ENCODE data around the gene TMTC2.

Gene TMTC2

DNA sequence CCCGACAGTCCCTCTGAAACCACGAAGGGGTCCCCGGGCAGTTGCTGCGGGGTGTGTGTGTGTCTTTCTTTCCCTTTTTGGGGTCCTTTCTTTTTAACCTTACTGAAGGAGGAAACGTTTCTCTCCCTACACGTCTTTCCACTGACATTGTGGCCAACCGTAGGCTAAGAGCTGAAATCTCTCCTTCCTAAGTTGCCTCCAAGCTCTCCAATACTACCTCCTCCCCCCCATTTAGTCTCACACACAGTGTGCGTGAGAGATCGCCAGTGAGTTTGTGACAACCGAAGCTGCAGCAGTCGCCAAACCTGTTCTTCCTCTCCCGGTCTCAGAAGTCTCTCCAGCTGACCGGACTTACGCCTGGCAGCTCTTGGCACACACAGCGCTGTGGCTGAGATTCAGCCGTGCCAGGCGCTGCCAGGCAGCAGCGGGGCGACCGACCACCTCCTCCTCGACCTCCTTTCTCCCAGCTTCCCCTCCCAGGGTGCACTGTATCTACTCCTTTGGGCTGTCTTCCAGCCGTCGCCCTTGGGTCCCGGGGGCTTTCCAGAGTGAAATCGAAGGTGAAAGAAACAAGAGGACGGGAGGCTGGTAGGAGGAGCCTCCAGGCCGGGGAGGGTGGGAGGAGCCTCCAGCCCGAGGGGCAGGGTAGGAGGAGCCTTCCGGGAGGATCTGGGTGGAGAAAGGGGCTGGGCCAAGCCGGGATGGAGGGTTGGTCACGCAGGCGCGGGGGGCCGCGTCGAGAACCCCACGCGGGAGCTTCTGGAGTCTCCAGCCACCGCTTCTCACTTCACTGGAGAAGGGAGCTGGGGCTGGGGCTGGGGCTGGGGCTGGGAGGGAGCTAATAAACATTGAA lies at the start of gene TMTC2:
TMTC2 (plus strand) TSS at position 739 of the 853 bp plus-strand sequence.
- peak within 1 kb of the TSS; percentile 89 to 93 for H3K9ac ChIP-seq (ENCODE audit: low read length in 2 of 2)
- no peaks in the 10 kb centered on the region for H3K9me3 ChIP-seq (ENCODE audit: control insufficient read depth in 2 of 2, low read length in 2 of 2)
- H3K36me3 ChIP-seq (ENCODE audit: control insufficient read depth in 2 of 2, insufficient read depth in 2 of 2, low read length in 2 of 2), result no peaks in the 10 kb centered on the region
- peak within 1 kb of the TSS; percentile 86 to 96 for H3K4me3 ChIP-seq (ENCODE audit: low read length in 2 of 2)
- peak within 1 kb of the TSS; percentile 92 for H3K27ac ChIP-seq (ENCODE audit: low read length)
- peaks cover 10% of the 10 kb centered on the region for H3K4me1 ChIP-seq (ENCODE audit: control insufficient read depth, insufficient read depth, low read length)
- no peaks in the 10 kb centered on the region for H3K27me3 ChIP-seq (ENCODE audit: control insufficient read depth in 1 of 2, insufficient read depth in 2 of 2, low read length in 2 of 2)

DNA sequence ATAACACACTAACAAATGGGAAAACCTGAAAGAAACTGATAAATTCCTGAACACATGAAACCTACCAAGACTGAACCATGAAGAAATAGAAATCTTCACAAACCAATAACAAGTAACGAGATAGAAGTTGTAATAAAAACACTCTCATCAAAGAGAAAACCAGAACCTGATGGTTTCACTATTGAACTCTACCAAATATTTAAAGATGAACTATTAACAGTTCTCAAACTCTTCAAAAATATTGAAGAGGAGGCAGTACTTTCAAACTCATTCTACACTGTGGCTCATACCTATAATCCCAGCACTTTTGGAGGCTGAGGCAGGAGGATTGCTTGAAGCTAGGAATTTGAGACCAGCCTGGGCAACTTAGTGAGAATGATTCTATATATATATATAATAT lies 48.4 kb upstream of the TMTC2 start:
- H3K27me3 ChIP-seq (ENCODE audit: control insufficient read depth in 1 of 2, insufficient read depth in 2 of 2, low read length in 2 of 2), result no peaks in the 10 kb centered on the region

DNA sequence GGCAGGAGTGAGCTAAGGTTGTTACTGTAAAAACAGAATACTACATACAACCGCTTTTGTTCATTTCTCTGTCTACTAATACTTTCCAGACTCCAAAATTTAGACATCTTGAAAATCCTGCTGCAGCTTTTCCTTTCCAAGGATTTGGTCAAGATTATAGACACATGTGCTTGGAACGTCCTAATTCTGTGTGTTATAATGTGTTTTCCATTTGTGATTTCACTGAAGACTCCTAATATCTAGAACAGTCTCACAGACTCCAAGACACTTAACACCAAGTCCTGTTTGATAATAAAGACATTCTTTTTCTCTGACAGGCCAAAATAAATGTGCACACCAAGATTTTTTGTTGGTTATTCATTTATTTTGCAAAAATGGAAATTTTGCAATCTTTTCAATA lies 41.8 kb upstream of the TMTC2 start:
- Histone ChIP-seq H3K9ac (ENCODE audit: low read length in 2 of 2) (no peak overlapping the region), H3K4me3 (ENCODE audit: low read length in 2 of 2) (no peak overlapping the region), H3K27me3 (ENCODE audit: control insufficient read depth in 1 of 2, insufficient read depth in 2 of 2, low read length in 2 of 2) (no peaks in the 10 kb centered on the region), H3K9me3 (ENCODE audit: control insufficient read depth in 2 of 2, low read length in 2 of 2) (no peaks in the 10 kb centered on the region), H3K4me1 (ENCODE audit: control insufficient read depth, insufficient read depth, low read length) (no peaks in the 10 kb centered on the region), H3K36me3 (ENCODE audit: control insufficient read depth in 2 of 2, insufficient read depth in 2 of 2, low read length in 2 of 2) (no peaks in the 10 kb centered on the region), H3K27ac (ENCODE audit: low read length) (no peak overlapping the region)

More for the DNA sequence above, 48.4 kb upstream of the TMTC2 start:
- no peaks in the 10 kb centered on the region for H3K9me3 ChIP-seq (ENCODE audit: control insufficient read depth in 2 of 2, low read length in 2 of 2)
- H3K4me3 ChIP-seq (ENCODE audit: low read length in 2 of 2), result no peak overlapping the region
- H3K4me1 ChIP-seq (ENCODE audit: control insufficient read depth, insufficient read depth, low read length), result no peaks in the 10 kb centered on the region
- no peak overlapping the region for H3K27ac ChIP-seq (ENCODE audit: low read length)
- no peaks in the 10 kb centered on the region for H3K36me3 ChIP-seq (ENCODE audit: control insufficient read depth in 2 of 2, insufficient read depth in 2 of 2, low read length in 2 of 2)
- no peak overlapping the region for H3K9ac ChIP-seq (ENCODE audit: low read length in 2 of 2)

DNA sequence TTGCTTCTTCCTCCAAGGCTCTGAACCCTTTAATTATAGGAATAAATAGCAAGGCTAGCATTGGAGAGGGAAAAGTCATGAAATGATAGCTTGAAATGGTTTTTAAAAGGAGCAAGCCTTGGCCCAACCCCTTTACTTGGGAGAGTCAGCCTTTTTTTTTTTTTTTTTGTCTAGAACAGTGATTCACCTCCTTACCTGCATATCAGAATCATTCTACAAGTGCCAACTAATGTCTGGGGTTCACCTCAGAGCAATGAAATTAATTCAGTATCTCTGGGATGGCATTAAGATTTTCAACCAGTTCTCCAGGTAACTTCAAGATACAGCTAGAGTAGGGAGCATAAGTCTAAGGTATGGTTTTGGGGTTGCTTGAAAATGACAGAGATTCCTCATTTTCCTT lies 41.3 kb upstream of the TMTC2 start:
- Histone ChIP-seq H3K9me3 (ENCODE audit: control insufficient read depth in 2 of 2, low read length in 2 of 2) (no peaks in the 10 kb centered on the region), H3K36me3 (ENCODE audit: control insufficient read depth in 2 of 2, insufficient read depth in 2 of 2, low read length in 2 of 2) (no peaks in the 10 kb centered on the region), H3K27ac (ENCODE audit: low read length) (no peak overlapping the region), H3K4me3 (ENCODE audit: low read length in 2 of 2) (no peak overlapping the region), H3K4me1 (ENCODE audit: control insufficient read depth, insufficient read depth, low read length) (no peaks in the 10 kb centered on the region), H3K27me3 (ENCODE audit: control insufficient read depth in 1 of 2, insufficient read depth in 2 of 2, low read length in 2 of 2) (no peaks in the 10 kb centered on the region), H3K9ac (ENCODE audit: low read length in 2 of 2) (no peak overlapping the region)

DNA sequence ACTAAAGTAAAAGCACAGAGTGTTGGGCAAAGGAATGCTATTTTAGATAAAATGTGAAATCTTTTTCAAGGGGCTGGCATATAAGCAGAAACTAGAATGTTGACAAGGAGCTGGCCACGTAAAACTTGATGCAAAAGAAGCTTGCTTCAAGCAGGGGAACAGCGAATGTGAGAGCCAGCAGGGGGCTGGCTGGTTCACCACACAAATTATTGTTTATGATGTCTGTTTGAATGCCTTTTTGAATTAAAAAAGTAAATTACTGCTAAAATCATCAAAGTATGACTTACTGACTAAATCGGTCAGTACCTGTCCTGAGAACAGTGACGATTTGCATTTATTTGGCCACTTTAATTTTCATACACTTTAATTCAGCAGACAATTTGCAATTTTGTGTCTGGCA lies 38.9 kb upstream of the TMTC2 start:
- Histone ChIP-seq H3K36me3 (ENCODE audit: control insufficient read depth in 2 of 2, insufficient read depth in 2 of 2, low read length in 2 of 2) (no peaks in the 10 kb centered on the region), H3K9me3 (ENCODE audit: control insufficient read depth in 2 of 2, low read length in 2 of 2) (no peaks in the 10 kb centered on the region), H3K27ac (ENCODE audit: low read length) (no peak overlapping the region), H3K4me1 (ENCODE audit: control insufficient read depth, insufficient read depth, low read length) (no peaks in the 10 kb centered on the region), H3K27me3 (ENCODE audit: control insufficient read depth in 1 of 2, insufficient read depth in 2 of 2, low read length in 2 of 2) (no peaks in the 10 kb centered on the region), H3K9ac (ENCODE audit: low read length in 2 of 2) (no peak overlapping the region), H3K4me3 (ENCODE audit: low read length in 2 of 2) (no peak overlapping the region)

- Histone ChIP-seq H3K9ac (ENCODE audit: low read length in 2 of 2) (no peak overlapping the region), H3K4me1 (ENCODE audit: control insufficient read depth, insufficient read depth, low read length) (no peaks in the 10 kb centered on the region), H3K4me3 (ENCODE audit: low read length in 2 of 2) (no peak overlapping the region)
Measured at GRCh38 chr12:82648259-82648909, 38.3 kb upstream of the TMTC2 start.

GRCh38 chr12:82650627-82651337 lies 35.9 kb upstream of the TMTC2 start:
- Histone ChIP-seq H3K4me3 (ENCODE audit: low read length in 2 of 2) (no peak overlapping the region), H3K27ac (ENCODE audit: low read length) (no peak overlapping the region), H3K36me3 (ENCODE audit: control insufficient read depth in 2 of 2, insufficient read depth in 2 of 2, low read length in 2 of 2) (no peaks in the 10 kb centered on the region), H3K27me3 (ENCODE audit: control insufficient read depth in 1 of 2, insufficient read depth in 2 of 2, low read length in 2 of 2) (no peaks in the 10 kb centered on the region), H3K9me3 (ENCODE audit: control insufficient read depth in 2 of 2, low read length in 2 of 2) (no peaks in the 10 kb centered on the region), H3K4me1 (ENCODE audit: control insufficient read depth, insufficient read depth, low read length) (no peaks in the 10 kb centered on the region), H3K9ac (ENCODE audit: low read length in 2 of 2) (no peak overlapping the region)

More at GRCh38 chr12:82648259-82648909, 38.3 kb upstream of the TMTC2 start:
- no peaks in the 10 kb centered on the region for H3K36me3 ChIP-seq (ENCODE audit: control insufficient read depth in 2 of 2, insufficient read depth in 2 of 2, low read length in 2 of 2)
- H3K9me3 ChIP-seq (ENCODE audit: control insufficient read depth in 2 of 2, low read length in 2 of 2), result no peaks in the 10 kb centered on the region
- no peak overlapping the region for H3K27ac ChIP-seq (ENCODE audit: low read length)
- no peaks in the 10 kb centered on the region for H3K27me3 ChIP-seq (ENCODE audit: control insufficient read depth in 1 of 2, insufficient read depth in 2 of 2, low read length in 2 of 2)

DNA sequence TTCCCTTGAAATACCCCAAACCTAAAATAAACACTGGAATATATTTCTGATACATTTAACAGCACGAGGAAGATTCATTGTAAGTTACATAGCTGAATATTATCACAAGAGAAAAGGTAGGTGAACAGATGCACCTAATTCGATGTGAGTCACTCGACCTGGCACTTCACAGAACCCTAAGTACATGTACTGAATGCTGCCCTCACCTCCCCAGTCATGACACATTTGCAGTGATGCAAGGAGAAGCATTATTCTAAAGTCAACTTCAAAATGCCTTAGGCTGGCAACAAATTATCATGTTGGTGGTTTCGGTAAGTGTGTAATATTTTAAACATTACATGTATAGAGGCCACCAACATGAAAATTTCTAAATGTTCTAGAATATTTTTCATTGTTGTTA lies 35.2 kb upstream of the TMTC2 start:
- Histone ChIP-seq H3K9ac (ENCODE audit: low read length in 2 of 2) (no peak overlapping the region), H3K27ac (ENCODE audit: low read length) (no peak overlapping the region), H3K4me1 (ENCODE audit: control insufficient read depth, insufficient read depth, low read length) (no peaks in the 10 kb centered on the region), H3K27me3 (ENCODE audit: control insufficient read depth in 1 of 2, insufficient read depth in 2 of 2, low read length in 2 of 2) (no peaks in the 10 kb centered on the region), H3K36me3 (ENCODE audit: control insufficient read depth in 2 of 2, insufficient read depth in 2 of 2, low read length in 2 of 2) (no peaks in the 10 kb centered on the region), H3K9me3 (ENCODE audit: control insufficient read depth in 2 of 2, low read length in 2 of 2) (no peaks in the 10 kb centered on the region), H3K4me3 (ENCODE audit: low read length in 2 of 2) (no peak overlapping the region)

DNA sequence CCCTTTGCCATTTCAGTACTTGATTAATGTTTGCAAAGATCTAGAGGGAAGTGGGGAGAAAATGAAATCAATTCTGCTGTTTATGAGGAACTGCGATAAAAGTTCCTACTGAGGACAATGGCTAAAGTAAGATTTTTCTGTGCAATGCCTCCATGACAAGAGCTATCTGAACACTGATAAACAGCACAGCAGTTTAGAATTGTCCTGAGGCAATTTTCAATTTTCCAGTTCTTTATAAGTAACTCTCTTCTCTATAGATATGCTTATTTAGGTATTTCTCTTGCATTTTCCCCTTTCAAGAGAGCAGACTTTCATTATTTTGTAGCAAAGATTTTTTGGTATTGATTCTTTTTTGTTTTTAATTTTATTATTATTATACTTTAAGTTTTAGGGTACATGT lies 34.6 kb upstream of the TMTC2 start:
- no peak overlapping the region for H3K27ac ChIP-seq (ENCODE audit: low read length)
- H3K4me1 ChIP-seq (ENCODE audit: control insufficient read depth, insufficient read depth, low read length), result no peaks in the 10 kb centered on the region
- H3K9ac ChIP-seq (ENCODE audit: low read length in 2 of 2), result no peak overlapping the region

GRCh38 chr12:82655751-82656150 lies 31.0 kb upstream of the TMTC2 start:
- no peaks in the 10 kb centered on the region for H3K36me3 ChIP-seq (ENCODE audit: control insufficient read depth in 2 of 2, insufficient read depth in 2 of 2, low read length in 2 of 2)
- H3K9me3 ChIP-seq (ENCODE audit: control insufficient read depth in 2 of 2, low read length in 2 of 2), result no peaks in the 10 kb centered on the region
- no peak overlapping the region for H3K9ac ChIP-seq (ENCODE audit: low read length in 2 of 2)

More for the DNA sequence above, 34.6 kb upstream of the TMTC2 start:
- Histone ChIP-seq H3K27me3 (ENCODE audit: control insufficient read depth in 1 of 2, insufficient read depth in 2 of 2, low read length in 2 of 2) (no peaks in the 10 kb centered on the region), H3K4me3 (ENCODE audit: low read length in 2 of 2) (no peak overlapping the region), H3K36me3 (ENCODE audit: control insufficient read depth in 2 of 2, insufficient read depth in 2 of 2, low read length in 2 of 2) (no peaks in the 10 kb centered on the region), H3K9me3 (ENCODE audit: control insufficient read depth in 2 of 2, low read length in 2 of 2) (no peaks in the 10 kb centered on the region)

More at GRCh38 chr12:82655751-82656150, 31.0 kb upstream of the TMTC2 start:
- Histone ChIP-seq H3K27me3 (ENCODE audit: control insufficient read depth in 1 of 2, insufficient read depth in 2 of 2, low read length in 2 of 2) (no peaks in the 10 kb centered on the region), H3K4me3 (ENCODE audit: low read length in 2 of 2) (no peak overlapping the region), H3K4me1 (ENCODE audit: control insufficient read depth, insufficient read depth, low read length) (no peaks in the 10 kb centered on the region), H3K27ac (ENCODE audit: low read length) (no peak overlapping the region)
